SK-N-SH (cell line): Measurements from ENCODE around the gene RAB33B. TPM values are rescaled to one million over a fixed set of nuclear protein-coding genes. Genes with fewer than 3 reads are reported as not detected.

ENCODE experiments used
- CTCF ChIA-PET: fragments of 300-600, 350-600 bp; formaldehyde crosslinking; extraction: SDS; loops from one replicate; lab custom pipeline; 2021; lab: Yijun Ruan, JAX
- POLR2A ChIA-PET: fragments of 350-600 bp; sonication (Branson Sonifier 250); formaldehyde crosslinking; extraction: SDS; loops from one replicate; lab custom pipeline; 2020; ENCODE audit warnings: antibody characterized with exemption, inconsistent platforms; lab: Yijun Ruan, JAX
- DNase-seq: peaks from one replicate; pipeline ENCODE4 v3.0.0; 2012
- H2AFZ ChIP-seq: fragments of 200-600 bp; sonication (generic); 2 replicates; pipeline ENCODE4 v1.8.1; 2016; ENCODE audit warnings: antibody characterized with exemption, mild to moderate bottlenecking, low read depth
- H3F3A ChIP-seq: fragments of 200-600 bp; sonication (generic); replicated peaks from 2 replicates; pipeline ENCODE3; 2016; ENCODE audit warnings: antibody characterized with exemption, mild to moderate bottlenecking; ENCODE audit not compliant: insufficient read depth
- H3K27ac ChIP-seq, 2 experiments: fragments of 200-500 bp in 1 of 2; fragments of 200-600 bp in 1 of 2; sonication (Bioruptor generic) in 1 of 2; sonication (generic), shearing (Covaris generic) in 1 of 2; 2 replicates each; pipeline versions ENCODE4 v1.5.1 to v1.6.1; 2014 to 2016; ENCODE audit warnings: low read depth in 2 of 2, inconsistent platforms in 1 of 2, low read length in 1 of 2, mild to moderate bottlenecking in 1 of 2, mixed read lengths in 1 of 2
- H3K27me3 ChIP-seq: fragments of 200-600 bp; sonication (generic), shearing (Covaris generic); 2 replicates; pipeline ENCODE4 v1.6.1; 2016; ENCODE audit warnings: mixed run types; ENCODE audit not compliant: insufficient read depth
- H3K36me3 ChIP-seq, 2 experiments: fragments of 200-500 bp in 1 of 2; fragments of 200-600 bp in 1 of 2; sonication (Bioruptor generic) in 1 of 2; sonication (generic) in 1 of 2; replicated peaks in 1 of 2; 2 replicates each; pipeline versions ENCODE3 to v1.5.1; 2014 to 2016; ENCODE audit warnings: low read length in 1 of 2, mild to moderate bottlenecking in 1 of 2; ENCODE audit not compliant: insufficient read depth in 2 of 2, control insufficient read depth in 1 of 2
- H3K4me1 ChIP-seq, 2 experiments: fragments of 200-500 bp in 1 of 2; fragments of 200-600 bp in 1 of 2; sonication (Bioruptor generic) in 1 of 2; sonication (generic), shearing (Covaris generic) in 1 of 2; 2 replicates each; pipeline versions ENCODE4 v1.5.1 to v1.6.1; 2014 to 2016; ENCODE audit warnings: low read depth in 1 of 2, low read length in 1 of 2, mixed run types in 1 of 2; ENCODE audit not compliant: insufficient read depth in 2 of 2, control insufficient read depth in 1 of 2
- H3K4me2 ChIP-seq: fragments of 200-600 bp; sonication (generic), shearing (Covaris generic); 2 replicates; pipeline ENCODE4 v1.6.1; 2017; ENCODE audit warnings: mixed run types
- H3K4me3 ChIP-seq, 2 experiments: fragments of 200-500 bp in 1 of 2; fragments of 200-600 bp in 1 of 2; sonication (Bioruptor generic) in 1 of 2; sonication (generic), shearing (Covaris generic) in 1 of 2; 2 replicates each; pipeline versions ENCODE4 v1.5.1 to v1.8.1; 2014 to 2016; ENCODE audit warnings: low read depth in 2 of 2, inconsistent platforms in 1 of 2, low read length in 1 of 2, mild to moderate bottlenecking in 1 of 2, mixed read lengths in 1 of 2, moderate library complexity in 1 of 2
- H3K79me2 ChIP-seq: fragments of 200-600 bp; sonication (generic); 2 replicates; pipeline ENCODE4 v1.8.1; 2017; ENCODE audit warnings: mild to moderate bottlenecking; ENCODE audit not compliant: insufficient read depth
- H3K9ac ChIP-seq: fragments of 200-600 bp; sonication (generic); 2 replicates; pipeline ENCODE4 v1.6.1; 2017; ENCODE audit warnings: mixed run types
- H3K9me2 ChIP-seq: fragments of 200-600 bp; sonication (generic); 2 replicates; pipeline ENCODE4 v1.6.1; 2017; ENCODE audit warnings: mixed run types
- H3K9me3 ChIP-seq: fragments of 200-600 bp; sonication (generic); 2 replicates; pipeline ENCODE4 v1.6.1; 2017; ENCODE audit warnings: mixed run types, mild to moderate bottlenecking, moderate library complexity
- H4K20me1 ChIP-seq: fragments of 200-600 bp; sonication (generic); 2 replicates; pipeline ENCODE4 v1.6.1; 2017; ENCODE audit warnings: mild to moderate bottlenecking, mixed run types; ENCODE audit not compliant: insufficient read depth
- CTCF ChIP-seq: fragments of 200-600 bp; sonication (generic); IDR thresholded peaks from 2 replicates; pipeline ENCODE4 v1.6.1; 2017; ENCODE audit warnings: antibody characterized with exemption, mild to moderate bottlenecking, moderate library complexity
- ELF1 ChIP-seq: IDR thresholded peaks from 2 replicates; pipeline ENCODE4 v1.4.0; 2012
- EP300 ChIP-seq, 2 experiments: IDR thresholded peaks; 2 replicates each; pipeline versions ENCODE4 v1.4.0 to v1.6.1; 2012; ENCODE audit warnings: borderline replicate concordance in 1 of 2, low read depth in 1 of 2, low read length in 1 of 2
- EZH2phosphoT487 ChIP-seq: fragments of 200-600 bp; sonication (generic); IDR thresholded peaks from 2 replicates; pipeline ENCODE4 v1.6.1; 2017; ENCODE audit warnings: low read depth, mixed run types, mild to moderate bottlenecking, antibody characterized with exemption, moderate library complexity, borderline replicate concordance
- FOSL2 ChIP-seq: IDR thresholded peaks from 2 replicates; pipeline ENCODE4 v1.4.0; 2012; ENCODE audit warnings: low read depth, mild to moderate bottlenecking, moderate library complexity, borderline replicate concordance
- FOXJ3 ChIP-seq: sonication (generic); formaldehyde crosslinking; IDR thresholded peaks from 2 replicates; pipeline ENCODE4 v1.5.1; 2020; ENCODE audit warnings: mild to moderate bottlenecking, missing genetic modification reagents
- FOXM1 ChIP-seq: IDR thresholded peaks from 2 replicates; pipeline ENCODE4 v1.4.0; 2012; ENCODE audit warnings: low read depth, mild to moderate bottlenecking
- GABPA ChIP-seq: IDR thresholded peaks from 2 replicates; pipeline ENCODE4 v1.4.0; 2012; ENCODE audit warnings: low read depth, mild to moderate bottlenecking
- IRF3 ChIP-seq: fragments of 150-350 bp; IDR thresholded peaks from 2 replicates; pipeline ENCODE4 v1.6.1; 2016; ENCODE audit warnings: mild to moderate bottlenecking, low read depth, low read length
- MEF2A ChIP-seq: IDR thresholded peaks from 2 replicates; pipeline ENCODE4 v1.4.0; 2012; ENCODE audit warnings: low read depth, borderline replicate concordance
- NFIC ChIP-seq: IDR thresholded peaks from 2 replicates; pipeline ENCODE4 v1.4.0; 2012; ENCODE audit warnings: borderline replicate concordance
- RAD21 ChIP-seq: IDR thresholded peaks from 2 replicates; pipeline ENCODE4 v1.6.1; 2012; ENCODE audit warnings: mild to moderate bottlenecking, low read length
- REST ChIP-seq: IDR thresholded peaks from 2 replicates; pipeline ENCODE4 v1.6.1; 2012; ENCODE audit warnings: mild to moderate bottlenecking, low read depth, low read length, moderate library complexity
- RFX5 ChIP-seq: IDR thresholded peaks from 2 replicates; pipeline ENCODE4 v1.6.1; 2012; ENCODE audit warnings: mild to moderate bottlenecking, improper control_type of control experiment, low read length
- SIN3A ChIP-seq: IDR thresholded peaks from 2 replicates; pipeline ENCODE4 v1.6.1; 2012; ENCODE audit warnings: low read depth, mild to moderate bottlenecking, low read length, moderate library complexity, borderline replicate concordance
- SMC3 ChIP-seq: IDR thresholded peaks from 2 replicates; pipeline ENCODE4 v1.6.1; 2012; ENCODE audit warnings: low read depth, low read length, improper control_type of control experiment
- USF1 ChIP-seq: IDR thresholded peaks from 2 replicates; pipeline ENCODE4 v1.4.0; 2012; ENCODE audit warnings: low read depth, borderline replicate concordance
- USF2 ChIP-seq: fragments of 150-350 bp; IDR thresholded peaks from 2 replicates; pipeline ENCODE4 v1.6.1; 2017; ENCODE audit warnings: antibody characterized with exemption, low read length, low read depth, borderline replicate concordance
- ZBTB33 ChIP-seq: IDR thresholded peaks from 2 replicates; pipeline ENCODE4 v1.4.0; 2012; ENCODE audit warnings: low read depth, borderline replicate concordance
- WGBS: methylation state at CpG from one replicate; pipeline ENCODE4 v1.1.6; 2017; ENCODE audit warnings: low lambda C conversion rate; 5-methylcytosine and 5-hydroxymethylcytosine counted together
- polyA plus RNA-seq, 3 experiments: library from polyadenylated mRNA; depleted of rRNA; stranded (reverse); fragments of >200 nt; gene quantifications; 2 replicates each; pipeline ENCODE4 v1.2.3, GENCODE V29; 2012

The RAB33B gene
- polyA plus RNA-seq, 1 of the 3 experiments (the other 2 are of a cell fraction), result 2.3 TPM

- TF ChIP-seq IRF3 (no peak), GABPA (no peak), EP300 (IDR thresholded peaks at IDR 0.05; ENCODE audit: borderline replicate concordance in 1 of 2, low read depth in 1 of 2, low read length in 1 of 2) (no peak), RAD21 (peak; percentile 49)
Measured at GRCh38 chr4:139509727-139510410, 55.9 kb downstream of the RAB33B start (continued).

- TF ChIP-seq EZH2phosphoT487 (no peak), FOSL2 (no peak), ELF1 (no peak), SMC3 (no peak), REST (no peak), GABPA (no peak), RFX5 (no peak), USF1 (no peak), CTCF (no peak), FOXJ3 (CRISPR knock-in tag) (no peak), MEF2A (no peak), USF2 (no peak), FOXM1 (no peak), ZBTB33 (no peak), SIN3A (no peak), EP300 (IDR thresholded peaks at IDR 0.05; ENCODE audit: borderline replicate concordance in 1 of 2, low read depth in 1 of 2, low read length in 1 of 2) (no peak), NFIC (no peak)
- no peaks in the 10 kb centered on the region for H3K79me2 ChIP-seq
- POLR2A ChIA-PET, result no interaction called here
- H3K4me3 ChIP-seq, result no peak overlapping the region
- H3K9me2 ChIP-seq, result no peaks in the 10 kb centered on the region
- H3K9me3 ChIP-seq, result no peaks in the 10 kb centered on the region
- H3K27ac ChIP-seq, result no peak overlapping the region
- peaks cover 4% of the 10 kb centered on the region for H3F3A ChIP-seq
- H3K4me2 ChIP-seq, result no peak overlapping the region
- peaks cover 25 to 31% of the 10 kb centered on the region in 2 experiments for H3K36me3 ChIP-seq
- no peak overlapping the region for H3K9ac ChIP-seq
- peaks cover 0 to 17% of the 10 kb centered on the region in 2 experiments; a peak in 2 of 4 replicates for H3K4me1 ChIP-seq
- DNase-seq, result no peak
- CTCF ChIA-PET, result interaction anchor here (0.7 to 1.6 kb wide), 4 partner anchors 13 to 140 kb away, joined by 3 to 6 read pairs (median 4); no protein-coding TSS in a partner anchor
- H2AFZ ChIP-seq, result no peak overlapping the region
- H4K20me1 ChIP-seq, result no peaks in the 10 kb centered on the region
- H3K27me3 ChIP-seq, result no peaks in the 10 kb centered on the region
- WGBS, result 58% methylated on average over 10 of the region's 10 CpGs
Measured at GRCh38 chr4:139511320-139511719, 57.4 kb downstream of the RAB33B start.
